HepG2 (cell line): Measurements from ENCODE around the gene TMEM255B. TPM values are rescaled to one million over a fixed set of nuclear protein-coding genes. Genes with fewer than 3 reads are reported as not detected.
A peak's percentile ranks its signal among the peaks of the same experiment; 100 is the strongest.

Source experiments
- HES4 ChIP-seq: sonication (generic); formaldehyde crosslinking; IDR thresholded peaks from 2 replicates; pipeline ENCODE4 v1.9.0; 2021; ENCODE audit warnings: mild to moderate bottlenecking, missing genetic modification reagents, borderline replicate concordance
- JUNB ChIP-seq: sonication (generic); formaldehyde crosslinking; IDR thresholded peaks from 2 replicates; pipeline ENCODE4 v1.8.0; 2022; ENCODE audit warnings: missing genetic modification reagents, mild to moderate bottlenecking, borderline replicate concordance
- MXD4 ChIP-seq: IDR thresholded peaks from 2 replicates; pipeline ENCODE4 v1.6.1; 2016; ENCODE audit warnings: mild to moderate bottlenecking, missing biosample characterization, missing genetic modification reagents
- MXI1 ChIP-seq: IDR thresholded peaks from 3 replicates; pipeline ENCODE4 v1.6.1; 2012; ENCODE audit warnings: low read depth, low read length, inconsistent platforms, borderline replicate concordance
- ZNF549 ChIP-seq: sonication (generic); formaldehyde crosslinking; IDR thresholded peaks from 2 replicates; pipeline ENCODE4 v1.5.0; 2020; ENCODE audit warnings: missing genetic modification reagents
- ZNF761 ChIP-seq: sonication (generic); formaldehyde crosslinking; conservative IDR thresholded peaks from 2 replicates; pipeline ENCODE4 v1.4.0; 2020; ENCODE audit warnings: mild to moderate bottlenecking, missing genetic modification reagents
- polyA plus RNA-seq, 8 experiments: library from polyadenylated mRNA; depleted of rRNA in 3 of 8; stranded (reverse) in 7 of 8; unstranded in 1 of 8; fragments of >200 nt; fragmentation: Illumina TruSeq in 4 of 8; extraction: Trizol in 4 of 8; gene quantifications; 2 replicates each; pipeline versions ENCODE4 v1.2.1 to v1.2.3, GENCODE V29; 2011 to 2016; ENCODE audit warnings: low read depth in 4 of 8, missing spikeins in 1 of 8, mixed read lengths in 1 of 8; ENCODE audit not compliant: insufficient read depth in 1 of 8
- total RNA-seq, 5 experiments: library from RNA; depleted of rRNA; stranded (reverse); fragments of >200 nt; fragmentation: Illumina TruSeq; extraction: Trizol; gene quantifications; 2 replicates each; pipeline ENCODE4 v1.2.3, GENCODE V29; 2016; ENCODE audit warnings: low read depth in 1 of 5
- TF ChIP-seq, protein P1 (sequence below): sonication (generic); formaldehyde crosslinking; IDR thresholded peaks from 2 replicates; pipeline ENCODE4 v1.4.0; 2020; ENCODE audit warnings: missing genetic modification reagents, borderline replicate concordance
- TF ChIP-seq, protein P2 (sequence below): sonication (generic); formaldehyde crosslinking; conservative IDR thresholded peaks from 2 replicates; pipeline ENCODE4 v1.4.0; 2020; ENCODE audit warnings: missing genetic modification reagents
- TF ChIP-seq, protein P3 (sequence below): sonication (generic); formaldehyde crosslinking; IDR thresholded peaks from 2 replicates; pipeline ENCODE4 v1.5.0; 2020; ENCODE audit warnings: mild to moderate bottlenecking, missing genetic modification reagents, borderline replicate concordance
- TF ChIP-seq, protein P4 (sequence below): sonication (generic); formaldehyde crosslinking; conservative IDR thresholded peaks from 2 replicates; pipeline ENCODE4 v1.4.0; 2020; ENCODE audit warnings: missing genetic modification reagents

The TMEM255B gene
- total and polyA plus RNA-seq, 2 of the 13 experiments (the other 11 are each of a cell fraction or from before 2014, with no cell fraction given): not detected

DNA sequence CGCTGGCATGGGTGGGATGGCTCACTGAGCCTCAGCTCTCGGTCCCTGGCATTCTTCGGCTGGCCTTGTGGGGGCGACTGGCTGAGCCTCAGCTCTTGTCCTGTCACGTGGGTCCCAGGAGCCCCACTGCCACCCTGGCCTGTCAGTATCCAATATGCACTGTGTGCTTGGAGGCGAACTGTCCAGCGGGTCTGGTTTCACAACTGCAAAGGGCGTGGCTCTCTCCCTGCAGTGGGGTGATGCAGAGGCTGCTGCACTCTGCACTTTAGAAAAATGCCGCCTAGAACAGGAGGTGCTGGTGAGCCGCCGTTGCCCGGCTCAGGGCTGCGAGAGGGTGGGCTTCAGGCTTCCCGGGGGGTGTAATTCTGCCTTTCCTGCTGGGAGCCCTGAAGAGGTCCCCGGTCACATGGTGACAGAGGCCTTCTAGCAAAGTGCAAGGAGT, 17.0 kb upstream of the TMEM255B start (continued):
- TF ChIP-seq, protein P1, sequence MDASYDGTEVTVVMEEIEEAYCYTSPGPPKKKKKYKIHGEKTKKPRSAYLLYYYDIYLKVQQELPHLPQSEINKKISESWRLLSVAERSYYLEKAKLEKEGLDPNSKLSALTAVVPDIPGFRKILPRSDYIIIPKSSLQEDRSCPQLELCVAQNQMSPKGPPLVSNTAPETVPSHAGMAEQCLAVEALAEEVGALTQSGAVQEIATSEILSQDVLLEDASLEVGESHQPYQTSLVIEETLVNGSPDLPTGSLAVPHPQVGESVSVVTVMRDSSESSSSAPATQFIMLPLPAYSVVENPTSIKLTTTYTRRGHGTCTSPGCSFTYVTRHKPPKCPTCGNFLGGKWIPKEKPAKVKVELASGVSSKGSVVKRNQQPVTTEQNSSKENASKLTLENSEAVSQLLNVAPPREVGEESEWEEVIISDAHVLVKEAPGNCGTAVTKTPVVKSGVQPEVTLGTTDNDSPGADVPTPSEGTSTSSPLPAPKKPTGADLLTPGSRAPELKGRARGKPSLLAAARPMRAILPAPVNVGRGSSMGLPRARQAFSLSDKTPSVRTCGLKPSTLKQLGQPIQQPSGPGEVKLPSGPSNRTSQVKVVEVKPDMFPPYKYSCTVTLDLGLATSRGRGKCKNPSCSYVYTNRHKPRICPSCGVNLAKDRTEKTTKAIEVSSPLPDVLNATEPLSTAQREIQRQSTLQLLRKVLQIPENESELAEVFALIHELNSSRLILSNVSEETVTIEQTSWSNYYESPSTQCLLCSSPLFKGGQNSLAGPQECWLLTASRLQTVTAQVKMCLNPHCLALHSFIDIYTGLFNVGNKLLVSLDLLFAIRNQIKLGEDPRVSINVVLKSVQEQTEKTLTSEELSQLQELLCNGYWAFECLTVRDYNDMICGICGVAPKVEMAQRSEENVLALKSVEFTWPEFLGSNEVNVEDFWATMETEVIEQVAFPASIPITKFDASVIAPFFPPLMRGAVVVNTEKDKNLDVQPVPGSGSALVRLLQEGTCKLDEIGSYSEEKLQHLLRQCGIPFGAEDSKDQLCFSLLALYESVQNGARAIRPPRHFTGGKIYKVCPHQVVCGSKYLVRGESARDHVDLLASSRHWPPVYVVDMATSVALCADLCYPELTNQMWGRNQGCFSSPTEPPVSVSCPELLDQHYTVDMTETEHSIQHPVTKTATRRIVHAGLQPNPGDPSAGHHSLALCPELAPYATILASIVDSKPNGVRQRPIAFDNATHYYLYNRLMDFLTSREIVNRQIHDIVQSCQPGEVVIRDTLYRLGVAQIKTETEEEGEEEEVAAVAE (CRISPR knock-in tag): no peak
- TF ChIP-seq MXD4 (CRISPR knock-in tag): no peak
- no peak for TF ChIP-seq JUNB
- TF ChIP-seq HES4 (CRISPR knock-in tag): no peak
- TF ChIP-seq, protein P2, sequence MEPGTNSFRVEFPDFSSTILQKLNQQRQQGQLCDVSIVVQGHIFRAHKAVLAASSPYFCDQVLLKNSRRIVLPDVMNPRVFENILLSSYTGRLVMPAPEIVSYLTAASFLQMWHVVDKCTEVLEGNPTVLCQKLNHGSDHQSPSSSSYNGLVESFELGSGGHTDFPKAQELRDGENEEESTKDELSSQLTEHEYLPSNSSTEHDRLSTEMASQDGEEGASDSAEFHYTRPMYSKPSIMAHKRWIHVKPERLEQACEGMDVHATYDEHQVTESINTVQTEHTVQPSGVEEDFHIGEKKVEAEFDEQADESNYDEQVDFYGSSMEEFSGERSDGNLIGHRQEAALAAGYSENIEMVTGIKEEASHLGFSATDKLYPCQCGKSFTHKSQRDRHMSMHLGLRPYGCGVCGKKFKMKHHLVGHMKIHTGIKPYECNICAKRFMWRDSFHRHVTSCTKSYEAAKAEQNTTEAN (CRISPR knock-in tag): no peak
- TF ChIP-seq, protein P3, sequence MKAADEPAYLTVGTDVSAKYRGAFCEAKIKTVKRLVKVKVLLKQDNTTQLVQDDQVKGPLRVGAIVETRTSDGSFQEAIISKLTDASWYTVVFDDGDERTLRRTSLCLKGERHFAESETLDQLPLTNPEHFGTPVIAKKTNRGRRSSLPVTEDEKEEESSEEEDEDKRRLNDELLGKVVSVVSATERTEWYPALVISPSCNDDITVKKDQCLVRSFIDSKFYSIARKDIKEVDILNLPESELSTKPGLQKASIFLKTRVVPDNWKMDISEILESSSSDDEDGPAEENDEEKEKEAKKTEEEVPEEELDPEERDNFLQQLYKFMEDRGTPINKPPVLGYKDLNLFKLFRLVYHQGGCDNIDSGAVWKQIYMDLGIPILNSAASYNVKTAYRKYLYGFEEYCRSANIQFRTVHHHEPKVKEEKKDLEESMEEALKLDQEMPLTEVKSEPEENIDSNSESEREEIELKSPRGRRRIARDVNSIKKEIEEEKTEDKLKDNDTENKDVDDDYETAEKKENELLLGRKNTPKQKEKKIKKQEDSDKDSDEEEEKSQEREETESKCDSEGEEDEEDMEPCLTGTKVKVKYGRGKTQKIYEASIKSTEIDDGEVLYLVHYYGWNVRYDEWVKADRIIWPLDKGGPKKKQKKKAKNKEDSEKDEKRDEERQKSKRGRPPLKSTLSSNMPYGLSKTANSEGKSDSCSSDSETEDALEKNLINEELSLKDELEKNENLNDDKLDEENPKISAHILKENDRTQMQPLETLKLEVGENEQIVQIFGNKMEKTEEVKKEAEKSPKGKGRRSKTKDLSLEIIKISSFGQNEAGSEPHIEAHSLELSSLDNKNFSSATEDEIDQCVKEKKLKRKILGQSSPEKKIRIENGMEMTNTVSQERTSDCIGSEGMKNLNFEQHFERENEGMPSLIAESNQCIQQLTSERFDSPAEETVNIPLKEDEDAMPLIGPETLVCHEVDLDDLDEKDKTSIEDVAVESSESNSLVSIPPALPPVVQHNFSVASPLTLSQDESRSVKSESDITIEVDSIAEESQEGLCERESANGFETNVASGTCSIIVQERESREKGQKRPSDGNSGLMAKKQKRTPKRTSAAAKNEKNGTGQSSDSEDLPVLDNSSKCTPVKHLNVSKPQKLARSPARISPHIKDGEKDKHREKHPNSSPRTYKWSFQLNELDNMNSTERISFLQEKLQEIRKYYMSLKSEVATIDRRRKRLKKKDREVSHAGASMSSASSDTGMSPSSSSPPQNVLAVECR (CRISPR knock-in tag): peak; percentile 41; the same call in 1 of the 2 replicates
- TF ChIP-seq ZNF761: peak; percentile 71; the same call in 1 of the 2 replicates
- TF ChIP-seq, protein P4, sequence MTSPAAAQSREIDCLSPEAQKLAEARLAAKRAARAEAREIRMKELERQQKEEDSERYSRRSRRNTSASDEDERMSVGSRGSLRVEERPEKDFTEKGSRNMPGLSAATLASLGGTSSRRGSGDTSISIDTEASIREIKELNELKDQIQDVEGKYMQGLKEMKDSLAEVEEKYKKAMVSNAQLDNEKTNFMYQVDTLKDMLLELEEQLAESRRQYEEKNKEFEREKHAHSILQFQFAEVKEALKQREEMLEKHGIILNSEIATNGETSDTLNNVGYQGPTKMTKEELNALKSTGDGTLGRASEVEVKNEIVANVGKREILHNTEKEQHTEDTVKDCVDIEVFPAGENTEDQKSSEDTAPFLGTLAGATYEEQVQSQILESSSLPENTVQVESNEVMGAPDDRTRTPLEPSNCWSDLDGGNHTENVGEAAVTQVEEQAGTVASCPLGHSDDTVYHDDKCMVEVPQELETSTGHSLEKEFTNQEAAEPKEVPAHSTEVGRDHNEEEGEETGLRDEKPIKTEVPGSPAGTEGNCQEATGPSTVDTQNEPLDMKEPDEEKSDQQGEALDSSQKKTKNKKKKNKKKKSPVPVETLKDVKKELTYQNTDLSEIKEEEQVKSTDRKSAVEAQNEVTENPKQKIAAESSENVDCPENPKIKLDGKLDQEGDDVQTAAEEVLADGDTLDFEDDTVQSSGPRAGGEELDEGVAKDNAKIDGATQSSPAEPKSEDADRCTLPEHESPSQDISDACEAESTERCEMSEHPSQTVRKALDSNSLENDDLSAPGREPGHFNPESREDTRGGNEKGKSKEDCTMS (CRISPR knock-in tag): no peak
- no peak for TF ChIP-seq ZNF549 (CRISPR knock-in tag)
- no peak for TF ChIP-seq MXI1
